Choroid plexus epithelial cell (primary cell): Measurements from ENCODE around the gene CDX2.

Experiments used
- DNase-seq: peaks from one replicate; pipeline ENCODE4 v3.0.0-alpha.2; 2010; ENCODE audit warnings: low read depth
- H3K4me3 ChIP-seq: 2 replicates; pipeline ENCODE4 v1.5.1; 2011; ENCODE audit warnings: low read depth, mild to moderate bottlenecking, control low read depth, low read length, moderate library complexity
- TF ChIP-seq, protein P1 (sequence below): conservative IDR thresholded peaks from 2 replicates; pipeline ENCODE4 v1.5.1; 2011; ENCODE audit warnings: low read depth, mild to moderate bottlenecking, control low read depth, inconsistent platforms, low read length, moderate library complexity

CDX2 gene

GRCh38 chr13:28002886-28003698 lies 34.0 kb upstream of the CDX2 start:
- H3K4me3 ChIP-seq: no peak overlapping the region
- TF ChIP-seq, protein P1, sequence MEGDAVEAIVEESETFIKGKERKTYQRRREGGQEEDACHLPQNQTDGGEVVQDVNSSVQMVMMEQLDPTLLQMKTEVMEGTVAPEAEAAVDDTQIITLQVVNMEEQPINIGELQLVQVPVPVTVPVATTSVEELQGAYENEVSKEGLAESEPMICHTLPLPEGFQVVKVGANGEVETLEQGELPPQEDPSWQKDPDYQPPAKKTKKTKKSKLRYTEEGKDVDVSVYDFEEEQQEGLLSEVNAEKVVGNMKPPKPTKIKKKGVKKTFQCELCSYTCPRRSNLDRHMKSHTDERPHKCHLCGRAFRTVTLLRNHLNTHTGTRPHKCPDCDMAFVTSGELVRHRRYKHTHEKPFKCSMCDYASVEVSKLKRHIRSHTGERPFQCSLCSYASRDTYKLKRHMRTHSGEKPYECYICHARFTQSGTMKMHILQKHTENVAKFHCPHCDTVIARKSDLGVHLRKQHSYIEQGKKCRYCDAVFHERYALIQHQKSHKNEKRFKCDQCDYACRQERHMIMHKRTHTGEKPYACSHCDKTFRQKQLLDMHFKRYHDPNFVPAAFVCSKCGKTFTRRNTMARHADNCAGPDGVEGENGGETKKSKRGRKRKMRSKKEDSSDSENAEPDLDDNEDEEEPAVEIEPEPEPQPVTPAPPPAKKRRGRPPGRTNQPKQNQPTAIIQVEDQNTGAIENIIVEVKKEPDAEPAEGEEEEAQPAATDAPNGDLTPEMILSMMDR: no peak
- DNase-seq: no peak

DNA sequence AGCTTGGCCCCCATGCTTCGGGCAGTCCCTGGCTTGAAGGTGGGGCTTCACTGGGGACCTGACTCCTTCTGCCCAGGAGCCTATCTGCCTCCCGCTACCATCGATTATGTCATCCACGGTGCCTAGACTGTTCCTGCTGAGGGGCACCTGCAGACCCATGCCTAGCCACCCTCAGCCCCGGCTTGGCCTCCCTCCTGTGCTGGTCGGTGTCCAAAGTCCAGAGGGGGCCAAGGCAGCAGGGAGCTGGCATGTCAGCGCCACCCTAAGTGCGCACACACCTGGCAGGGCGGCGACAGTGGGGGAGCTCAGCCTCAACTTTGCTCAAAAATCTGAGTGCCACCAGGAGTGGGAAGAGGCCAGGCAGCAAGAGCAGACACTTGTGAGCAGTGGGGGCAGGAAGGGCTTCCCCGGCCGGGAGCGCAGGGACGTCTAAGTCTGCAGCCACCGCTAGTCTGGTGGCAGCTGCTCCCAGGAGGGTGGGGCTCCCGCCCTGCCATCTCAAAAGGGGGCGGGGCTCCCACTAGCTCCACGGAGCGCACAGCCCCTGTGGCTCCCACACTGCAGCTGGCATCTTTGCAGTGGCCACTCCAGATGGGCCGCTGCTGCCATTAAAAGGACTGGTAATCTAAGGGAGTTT lies 32.8 kb upstream of the CDX2 start:
- H3K4me3 ChIP-seq: no peak overlapping the region
- DNase-seq: no peak
- TF ChIP-seq, protein P1: no peak

DNA sequence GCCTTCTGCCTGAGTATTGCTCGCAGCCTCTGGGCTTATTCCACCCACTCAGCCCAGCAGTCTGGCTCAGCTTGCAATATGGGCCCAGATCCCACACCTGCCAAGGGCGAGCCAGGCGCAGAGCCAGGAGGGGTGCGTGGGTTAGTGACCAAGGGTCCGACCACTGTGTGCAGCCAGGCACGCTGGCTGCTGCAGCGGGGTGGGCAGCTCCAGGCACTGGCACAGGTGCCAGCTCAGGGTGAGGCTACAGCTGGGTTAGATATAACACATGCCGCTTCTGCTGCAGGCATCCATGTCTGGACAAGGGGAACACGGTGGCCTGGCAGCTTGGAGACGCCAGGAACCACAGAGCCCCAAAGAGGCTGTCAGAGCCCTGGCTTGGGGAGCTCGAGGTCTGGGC lies 31.9 kb upstream of the CDX2 start:
- DNase-seq: no peak
- no peak overlapping the region for H3K4me3 ChIP-seq
- TF ChIP-seq, protein P1: no peak

DNA sequence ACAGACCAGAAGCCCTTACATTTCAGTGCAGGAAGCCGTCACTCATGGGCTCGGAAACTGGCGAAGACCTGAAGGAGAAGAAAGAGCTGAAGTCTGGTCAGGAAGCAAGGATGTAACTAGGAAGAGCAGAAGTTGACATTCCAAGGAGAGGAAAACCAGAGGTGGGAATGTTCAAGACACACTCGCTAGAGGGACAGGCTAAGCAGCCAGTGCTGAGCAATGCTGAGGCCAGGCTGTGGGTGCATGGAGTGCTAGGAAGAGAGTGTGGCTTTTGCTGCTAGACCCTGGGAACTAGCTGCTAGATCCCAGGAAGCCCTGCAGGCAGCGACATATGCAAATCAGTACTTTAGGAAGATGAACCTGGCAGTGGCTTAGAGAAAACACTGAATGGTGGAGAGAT lies 31.5 kb upstream of the CDX2 start:
- TF ChIP-seq, protein P1: no peak
- no peak for DNase-seq
- no peak overlapping the region for H3K4me3 ChIP-seq

- peak; percentile 62 for DNase-seq
- TF ChIP-seq, protein P1: peak; percentile 75
Observed at GRCh38 chr13:27997904-27998522, 28.9 kb upstream of the CDX2 start.

GRCh38 chr13:27991881-27992280 lies 22.8 kb upstream of the CDX2 start:
- no peak for DNase-seq
- TF ChIP-seq, protein P1: no peak
- no peak overlapping the region for H3K4me3 ChIP-seq

More at GRCh38 chr13:27997904-27998522, 28.9 kb upstream of the CDX2 start:
- no peak overlapping the region for H3K4me3 ChIP-seq
